ENCODE measurements around the gene HPCAL4. TPM values are rescaled to one million over a fixed set of nuclear protein-coding genes. Genes with fewer than 3 reads are reported as not detected.

The HPCAL4 gene
- total RNA-seq, 1 donor from 2014 or later, result 0.20 TPM

GRCh38 chr1:39668111-39668510 lies 23.1 kb downstream of the HPCAL4 start:
- Mint-ChIP-seq H3K4me3 (ENCODE audit: unreplicated experiment) (no peak overlapping the region), H3K4me1 (ENCODE audit: low read depth, unreplicated experiment) (no peaks in the 10 kb centered on the region), H3K9me3 (ENCODE audit: unreplicated experiment) (peaks cover under 1% of the 10 kb centered on the region), H3K27ac (ENCODE audit: unreplicated experiment) (no peak overlapping the region), H3K36me3 (ENCODE audit: low read depth, unreplicated experiment) (peaks cover 5% of the 10 kb centered on the region), H3K27me3 (ENCODE audit: low read depth, unreplicated experiment) (peaks cover 78% of the 10 kb centered on the region)
- Histone ChIP-seq H2AFZ (ENCODE audit: low read depth, low read length) (no peak overlapping the region), H3K4me3 (ENCODE audit: insufficient read depth, low read depth, low read length) (no peak overlapping the region), H3K36me3 (ENCODE audit: insufficient read depth, low read length) (no peaks in the 10 kb centered on the region), H4K20me1 (ENCODE audit: insufficient read depth, low read length) (no peaks in the 10 kb centered on the region), H3K27ac (ENCODE audit: low read depth, low read length) (no peak overlapping the region), H3K79me2 (ENCODE audit: insufficient read depth, low read length) (no peaks in the 10 kb centered on the region), H3K9me3 (ENCODE audit: insufficient read depth, low read depth, low read length) (peaks cover under 1% of the 10 kb centered on the region), H3K4me2 (ENCODE audit: low read length) (no peak overlapping the region), H3K9ac (ENCODE audit: low read length) (no peak overlapping the region), H3K4me1 (ENCODE audit: insufficient read depth, low read length) (peaks cover 6% of the 10 kb centered on the region), H3K27me3 (ENCODE audit: insufficient read depth, low read length) (peaks cover 41% of the 10 kb centered on the region)
- FAIRE-seq (no peak), DNase-seq (ENCODE audit: low read depth) (no peak)
- TF ChIP-seq CTCF (IDR thresholded peaks at IDR 0.05; ENCODE audit: insufficient read depth, low read depth, low read length) (no peak), EZH2 (IDR thresholded peaks at IDR 0.05; ENCODE audit: insufficient read depth, low read length) (no peak)

GRCh38 chr1:39666772-39667171 lies 24.5 kb downstream of the HPCAL4 start:
- DNase-seq (ENCODE audit: low read depth), result no peak
- Histone ChIP-seq H3K4me3 (ENCODE audit: insufficient read depth, low read depth, low read length) (no peak overlapping the region), H3K36me3 (ENCODE audit: insufficient read depth, low read length) (no peaks in the 10 kb centered on the region), H3K4me2 (ENCODE audit: low read length) (no peak overlapping the region), H3K9ac (ENCODE audit: low read length) (no peak overlapping the region), H3K27ac (ENCODE audit: low read depth, low read length) (no peak overlapping the region), H3K79me2 (ENCODE audit: insufficient read depth, low read length) (no peaks in the 10 kb centered on the region), H3K4me1 (ENCODE audit: insufficient read depth, low read length) (no peaks in the 10 kb centered on the region), H3K27me3 (ENCODE audit: insufficient read depth, low read length) (peaks cover 46% of the 10 kb centered on the region), H4K20me1 (ENCODE audit: insufficient read depth, low read length) (no peaks in the 10 kb centered on the region), H2AFZ (ENCODE audit: low read depth, low read length) (no peak overlapping the region), H3K9me3 (ENCODE audit: insufficient read depth, low read depth, low read length) (no peaks in the 10 kb centered on the region)
- H3K36me3 Mint-ChIP-seq (ENCODE audit: low read depth, unreplicated experiment), result peaks cover 5% of the 10 kb centered on the region
- no peak for FAIRE-seq
- H3K9me3 Mint-ChIP-seq (ENCODE audit: unreplicated experiment), result no peaks in the 10 kb centered on the region
- no peak for TF ChIP-seq CTCF (IDR thresholded peaks at IDR 0.05; ENCODE audit: insufficient read depth, low read depth, low read length)
- TF ChIP-seq EZH2 (IDR thresholded peaks at IDR 0.05; ENCODE audit: insufficient read depth, low read length), result no peak
- H3K27me3 Mint-ChIP-seq (ENCODE audit: low read depth, unreplicated experiment), result peaks cover 80% of the 10 kb centered on the region
- no peak overlapping the region for H3K27ac Mint-ChIP-seq (ENCODE audit: unreplicated experiment)
- no peak overlapping the region for H3K4me3 Mint-ChIP-seq (ENCODE audit: unreplicated experiment)
- H3K4me1 Mint-ChIP-seq (ENCODE audit: low read depth, unreplicated experiment), result no peaks in the 10 kb centered on the region

GRCh38 chr1:39663559-39663958 lies 27.7 kb downstream of the HPCAL4 start:
- Histone ChIP-seq H2AFZ (ENCODE audit: low read depth, low read length) (no peak overlapping the region), H3K9me3 (ENCODE audit: insufficient read depth, low read depth, low read length) (no peaks in the 10 kb centered on the region), H3K79me2 (ENCODE audit: insufficient read depth, low read length) (no peaks in the 10 kb centered on the region), H4K20me1 (ENCODE audit: insufficient read depth, low read length) (no peaks in the 10 kb centered on the region), H3K4me3 (ENCODE audit: insufficient read depth, low read depth, low read length) (no peak overlapping the region), H3K36me3 (ENCODE audit: insufficient read depth, low read length) (no peaks in the 10 kb centered on the region), H3K27me3 (ENCODE audit: insufficient read depth, low read length) (peaks cover 28% of the 10 kb centered on the region), H3K4me1 (ENCODE audit: insufficient read depth, low read length) (no peaks in the 10 kb centered on the region), H3K4me2 (ENCODE audit: low read length) (no peak overlapping the region), H3K9ac (ENCODE audit: low read length) (no peak overlapping the region), H3K27ac (ENCODE audit: low read depth, low read length) (no peak overlapping the region)
- TF ChIP-seq CTCF (IDR thresholded peaks at IDR 0.05; ENCODE audit: insufficient read depth, low read depth, low read length) (no peak), EZH2 (IDR thresholded peaks at IDR 0.05; ENCODE audit: insufficient read depth, low read length) (no peak)
- peaks cover 3% of the 10 kb centered on the region for H3K36me3 Mint-ChIP-seq (ENCODE audit: low read depth, unreplicated experiment)
- DNase-seq (ENCODE audit: low read depth) (no peak), FAIRE-seq (no peak)
- no peak overlapping the region for H3K27ac Mint-ChIP-seq (ENCODE audit: unreplicated experiment)
- peaks cover 3% of the 10 kb centered on the region for H3K9me3 Mint-ChIP-seq (ENCODE audit: unreplicated experiment)
- no peak overlapping the region for H3K4me3 Mint-ChIP-seq (ENCODE audit: unreplicated experiment)
- peaks cover 85% of the 10 kb centered on the region for H3K27me3 Mint-ChIP-seq (ENCODE audit: low read depth, unreplicated experiment)
- H3K4me1 Mint-ChIP-seq (ENCODE audit: low read depth, unreplicated experiment), result no peaks in the 10 kb centered on the region

Data from astrocyte (in vitro differentiated cells and primary cell).